Activated CD4-positive, alpha-beta T cell treated with anti-CD3 and anti-CD28 coated beads, Interleukin-10, Interleukin-2, amounts not matched to agents 100 ng/mL and 50 ng/mL, durations not matched to agents 16 hours and 8 hours (primary cell): ENCODE results near the gene CALHM1.

Source experiments
- DNase-seq: peaks from one replicate; pipeline ENCODE4 v3.0.0-alpha.2; 2020

The CALHM1 gene

DNA sequence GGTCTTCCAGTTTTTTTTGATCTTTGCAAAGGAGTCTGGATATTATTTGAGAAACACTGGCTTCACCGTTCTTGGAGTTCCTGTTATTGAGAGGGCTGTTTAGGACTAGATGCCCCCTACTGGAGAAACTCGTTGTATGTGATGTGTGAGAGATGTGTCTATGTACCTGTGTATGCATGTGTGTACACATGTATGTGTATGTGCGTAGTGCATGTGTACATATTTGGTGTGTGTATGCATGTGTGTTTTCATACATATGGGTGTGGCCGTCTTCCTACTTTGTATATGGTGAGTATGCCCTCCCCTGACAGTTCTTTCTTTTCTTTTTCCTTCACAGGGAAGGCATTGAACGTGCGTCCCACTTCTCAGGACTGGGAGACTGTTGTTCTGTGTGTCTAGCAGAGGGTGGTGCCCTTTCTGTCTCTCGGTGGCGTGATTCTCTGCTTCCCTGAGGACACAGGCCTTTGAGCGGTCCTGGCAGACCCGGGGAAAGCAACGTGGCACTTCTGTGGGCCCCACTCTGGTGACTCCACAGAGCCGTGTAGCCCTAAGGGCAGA is 23.4 kb upstream of the CALHM1 start:
- DNase-seq = peak; percentile 71

DNA sequence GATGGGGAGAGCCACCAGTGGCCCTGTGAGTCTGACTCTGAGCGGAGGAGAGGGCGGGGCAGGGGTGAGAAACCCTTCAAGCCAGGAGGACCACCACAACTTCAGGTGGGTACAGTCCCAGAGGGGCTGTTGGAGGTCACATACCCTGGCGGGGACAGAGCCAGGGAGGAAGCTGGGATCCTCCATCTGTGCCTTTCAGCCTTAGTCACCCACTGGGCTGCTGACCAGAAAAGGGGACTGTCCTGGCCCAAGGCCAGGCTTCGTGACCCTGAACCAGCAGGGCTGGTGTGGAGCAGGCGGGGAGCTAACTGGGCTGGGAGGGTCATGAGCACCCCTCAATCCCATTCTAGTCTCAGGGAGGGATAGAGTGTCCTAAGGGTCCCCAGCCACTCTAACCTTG is 21.8 kb upstream of the CALHM1 start:
- no peak for DNase-seq

DNA sequence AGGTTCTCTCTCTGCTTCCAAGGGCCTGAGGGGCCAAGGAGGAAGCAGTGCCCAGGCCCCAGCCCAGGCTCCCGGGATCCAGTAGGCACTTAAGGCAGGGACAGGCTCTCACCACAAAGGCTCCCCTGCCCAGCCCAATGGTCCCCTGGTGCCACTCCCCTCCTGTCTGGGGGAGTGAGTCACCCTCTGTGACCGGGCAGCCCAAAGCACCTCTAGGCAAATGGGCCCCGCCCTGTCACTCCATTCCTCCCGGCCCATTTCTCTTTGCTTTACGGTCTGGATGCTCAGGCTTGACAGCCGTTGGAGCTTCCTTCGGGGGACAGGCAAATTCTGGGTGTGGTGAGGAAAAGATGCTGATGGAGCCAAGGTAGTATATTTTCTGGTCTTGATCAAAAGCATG is 20.4 kb upstream of the CALHM1 start, which contains the start of gene CALHM3:
Gene CALHM3, minus strand, starts transcription at position 106 of the 400 bp plus-strand sequence. CDS start 208 bp downstream, outside the sequence.
- no peak for DNase-seq

DNA sequence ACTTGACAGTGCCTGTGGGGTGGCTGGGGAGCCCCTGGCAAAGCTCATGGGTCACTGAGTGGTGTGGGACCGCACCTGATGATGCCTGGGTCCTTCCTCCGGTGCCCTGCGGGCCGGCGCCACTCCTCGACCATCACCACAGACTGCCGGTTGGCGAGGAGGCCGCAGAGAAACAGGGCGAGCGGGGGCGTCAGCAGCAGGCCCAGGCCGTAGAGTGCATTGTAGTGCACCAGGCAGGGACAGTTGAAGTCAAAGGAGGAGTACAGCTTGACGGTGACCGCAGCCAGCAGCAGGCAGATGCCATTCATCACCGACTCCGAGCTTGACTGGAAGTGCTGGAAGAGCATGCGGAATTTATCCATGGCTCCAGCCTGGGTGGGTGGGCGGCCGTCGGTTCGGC is 20.0 kb upstream of the CALHM1 start:
- DNase-seq = no peak

DNA sequence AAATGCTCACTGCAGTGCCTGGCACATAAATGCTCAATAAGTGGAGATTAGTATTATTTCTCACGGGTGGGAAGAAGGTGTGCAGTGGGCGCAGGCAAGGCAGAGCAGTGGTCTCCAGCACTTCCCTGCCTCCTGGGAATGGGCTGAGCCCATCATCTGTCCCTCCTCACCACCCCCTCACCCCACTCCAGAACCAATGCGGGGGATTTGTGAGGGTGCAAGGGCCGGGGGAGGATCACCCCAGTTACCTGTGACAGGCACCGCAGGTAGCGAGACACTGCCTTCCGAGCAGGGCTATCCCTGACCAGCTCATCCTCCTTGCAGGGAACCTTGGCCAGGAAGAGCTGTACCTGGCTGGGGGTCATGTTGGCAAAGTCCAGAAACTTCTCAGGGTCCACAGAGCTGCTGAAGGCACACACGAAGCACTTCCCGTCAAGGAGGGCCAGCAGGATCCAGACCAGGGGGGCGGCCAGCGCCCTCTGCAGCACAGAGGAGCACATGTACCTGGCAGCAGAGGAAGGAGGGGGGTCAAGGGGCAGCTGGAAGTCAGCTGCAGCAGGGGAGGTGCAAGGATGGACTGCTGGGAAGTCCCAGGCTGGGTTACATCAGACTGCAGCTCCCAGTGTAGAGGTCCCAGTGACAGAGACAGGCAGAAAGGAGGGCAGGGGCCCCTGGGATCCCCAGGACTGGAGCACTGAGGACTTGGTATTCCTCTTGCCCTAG is 17.5 kb upstream of the CALHM1 start:
- no peak for DNase-seq

DNA sequence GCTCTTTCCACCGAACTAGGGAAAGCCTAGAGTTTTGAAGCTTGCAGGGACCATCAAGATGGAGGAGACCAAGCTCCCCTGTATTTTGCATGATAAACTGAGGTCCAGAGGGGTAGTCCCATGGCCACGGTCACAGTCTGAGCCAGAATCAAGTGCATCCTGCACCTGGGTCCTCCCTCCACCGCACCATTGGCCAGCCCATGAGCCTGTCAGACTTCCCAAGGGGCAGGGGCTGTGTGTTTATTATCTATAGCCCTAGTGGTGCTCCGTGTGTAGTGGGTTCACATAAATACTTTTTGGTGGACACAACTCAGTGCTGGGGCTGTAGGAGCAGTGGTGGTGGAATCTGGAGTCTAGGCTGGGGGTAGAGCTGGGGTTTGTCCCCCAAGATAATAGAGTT is 16.7 kb upstream of the CALHM1 start:
- no peak for DNase-seq

DNA sequence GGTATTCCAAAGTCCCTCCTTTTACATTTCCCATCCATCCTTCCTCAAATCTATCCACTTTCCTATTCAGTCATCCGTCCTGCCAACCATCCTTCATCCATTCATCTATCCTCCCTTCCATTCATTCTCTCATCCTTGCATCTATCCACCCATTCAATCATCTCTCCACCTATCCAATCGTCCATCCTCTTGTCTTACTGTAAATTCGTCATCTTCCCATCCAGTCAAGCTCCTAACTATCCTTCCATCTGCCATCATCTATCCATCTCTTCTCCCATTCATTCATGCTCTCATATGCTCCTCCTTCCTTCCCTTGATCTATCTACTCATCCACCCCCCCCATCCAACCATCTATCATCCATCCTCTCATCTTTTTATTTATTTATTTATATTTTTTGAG is 15.4 kb upstream of the CALHM1 start:
- no peak for DNase-seq

DNA sequence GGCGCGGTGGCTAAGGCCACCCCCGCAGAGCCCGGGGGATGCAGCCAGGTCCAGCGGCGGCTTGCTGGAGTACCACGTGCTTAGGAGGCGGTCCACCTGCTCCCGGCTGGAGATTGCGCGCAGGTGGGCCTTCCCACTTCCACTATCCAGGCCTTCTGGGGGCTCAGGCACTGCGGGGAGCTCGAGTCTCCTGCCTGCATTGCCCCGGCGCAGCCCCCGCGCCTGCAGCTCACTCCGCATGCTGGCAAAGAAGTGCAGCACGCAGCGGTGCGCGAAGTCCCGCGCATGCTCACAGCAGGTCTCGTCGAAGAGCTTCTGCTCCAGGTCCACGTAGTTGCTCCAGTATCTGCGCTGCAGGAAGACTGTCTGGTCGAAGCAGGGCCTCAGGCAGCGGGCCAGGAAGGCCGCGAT is 14.6 kb upstream of the CALHM1 start:
- no peak for DNase-seq

DNA sequence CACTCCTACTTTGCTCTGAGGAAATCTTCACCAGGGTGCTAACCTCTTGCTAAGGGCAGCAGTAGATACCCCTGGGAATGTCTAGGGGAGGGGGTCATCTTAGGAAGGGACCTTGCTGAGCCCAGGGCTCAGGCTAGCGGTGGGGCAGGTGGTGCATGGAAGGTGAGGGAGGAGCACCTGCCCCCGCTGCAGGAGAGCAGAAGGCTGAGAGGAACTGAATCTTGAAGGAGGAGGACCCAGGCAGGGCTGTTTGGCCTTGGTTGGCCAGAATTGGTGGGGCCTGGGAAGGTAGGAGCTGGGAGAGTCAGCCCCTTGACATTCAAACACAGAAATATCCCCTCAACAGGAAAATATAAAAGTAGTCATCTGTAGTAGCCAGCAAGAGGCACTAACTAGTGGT is 13.3 kb upstream of the CALHM1 start:
- no peak for DNase-seq

DNA sequence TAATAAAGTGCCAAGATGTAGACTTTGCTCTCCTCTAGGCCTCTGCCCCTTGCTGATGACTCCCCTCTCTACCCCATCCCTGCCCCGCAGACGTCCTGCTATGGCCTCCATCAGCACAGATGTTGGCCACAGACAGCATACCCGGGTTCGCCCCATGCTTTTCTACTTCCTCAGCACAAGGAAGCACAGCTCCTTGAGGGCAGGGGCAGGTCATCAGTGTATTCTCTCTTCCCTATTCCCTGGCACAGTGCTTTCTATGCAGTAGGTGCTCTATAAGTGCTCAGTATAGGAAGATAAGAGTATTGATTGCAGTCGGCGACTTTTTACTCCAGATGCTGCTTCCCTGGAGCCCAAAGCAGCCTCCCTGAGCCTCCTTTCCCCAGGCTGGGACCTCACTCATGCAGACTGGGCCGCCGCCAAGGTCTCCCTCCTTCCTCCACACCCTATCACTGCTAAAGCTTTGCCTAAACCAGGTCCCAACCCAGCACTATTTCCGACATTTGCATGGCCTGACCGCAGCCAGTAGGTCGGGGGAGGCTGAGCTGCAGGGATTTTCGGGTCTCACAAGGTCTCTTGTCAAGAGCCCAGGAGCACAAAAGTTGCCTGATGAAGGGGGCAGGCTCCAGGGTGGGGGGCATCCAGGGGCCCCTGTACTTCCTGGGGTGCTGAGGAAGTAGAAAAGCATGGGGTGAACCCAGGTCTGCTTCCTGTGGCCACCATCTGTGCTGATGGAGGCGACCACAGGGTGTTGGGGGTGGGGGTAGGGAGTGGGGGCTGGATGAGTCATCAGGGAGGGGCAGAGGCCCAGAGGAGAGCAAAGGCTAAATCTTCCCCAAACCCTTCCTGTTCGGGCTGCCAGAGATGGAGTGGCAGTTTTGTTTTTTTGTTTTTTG is 12.3 kb upstream of the CALHM1 start:
- DNase-seq = peak; percentile 89

DNA sequence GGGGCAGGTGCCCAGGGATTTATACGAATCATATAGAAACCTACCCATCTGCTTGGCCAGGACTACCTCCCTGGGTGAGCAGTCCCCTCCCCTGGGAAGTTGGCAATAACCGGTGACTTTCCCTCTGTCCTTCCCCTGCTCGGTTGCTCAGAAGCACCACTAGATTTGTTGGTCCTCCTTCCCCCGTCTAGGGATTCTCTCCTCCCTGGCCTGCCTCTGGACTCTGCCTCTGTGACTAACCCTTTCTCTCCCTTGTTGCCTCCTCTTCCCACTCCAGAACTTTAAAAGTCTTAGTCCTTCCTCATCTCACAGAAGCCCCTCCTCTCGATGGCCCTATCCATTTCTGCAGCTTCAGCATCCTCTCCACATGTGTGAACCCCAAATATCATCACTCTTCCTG is 10.5 kb upstream of the CALHM1 start:
- no peak for DNase-seq

DNA sequence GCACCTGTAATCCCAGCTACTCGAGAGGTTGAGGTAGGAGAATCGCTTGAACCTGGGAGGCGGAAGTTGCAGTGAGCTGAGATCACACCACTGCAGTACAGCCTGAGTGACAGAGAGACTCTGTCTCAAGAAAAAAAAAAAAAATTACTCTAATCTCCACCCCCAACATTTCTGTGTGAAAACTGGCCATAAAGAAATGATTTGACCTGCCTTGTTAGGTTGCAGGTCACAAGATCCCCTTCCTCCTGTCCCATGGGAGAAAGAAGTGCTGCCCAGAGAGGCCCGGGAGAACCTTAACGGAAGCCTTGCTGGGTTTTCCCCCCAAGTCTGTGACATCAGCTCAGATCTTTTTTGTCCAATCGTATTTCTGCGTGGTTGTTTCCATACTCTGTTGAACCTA is 8.7 kb upstream of the CALHM1 start:
- no peak for DNase-seq

DNA sequence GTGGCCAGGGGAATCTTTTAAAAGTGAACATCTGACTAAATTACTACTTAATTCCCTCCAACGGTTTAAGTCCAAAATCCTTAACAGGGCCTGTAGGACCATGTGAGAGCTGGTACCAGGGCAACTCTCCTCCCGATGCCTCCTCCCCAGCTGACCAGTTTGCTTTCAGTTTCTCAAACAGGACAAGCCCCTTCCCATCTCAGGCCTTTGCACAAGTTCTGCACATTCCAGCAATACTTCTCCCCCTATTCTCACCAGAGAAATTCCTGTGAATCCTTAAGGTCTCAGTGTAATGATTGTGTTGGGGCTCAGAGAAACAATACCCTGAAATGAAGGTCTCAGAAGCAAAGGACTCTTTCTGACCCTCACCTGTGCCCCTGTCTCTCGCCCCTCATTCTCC is 8.0 kb upstream of the CALHM1 start:
- DNase-seq = no peak

DNA sequence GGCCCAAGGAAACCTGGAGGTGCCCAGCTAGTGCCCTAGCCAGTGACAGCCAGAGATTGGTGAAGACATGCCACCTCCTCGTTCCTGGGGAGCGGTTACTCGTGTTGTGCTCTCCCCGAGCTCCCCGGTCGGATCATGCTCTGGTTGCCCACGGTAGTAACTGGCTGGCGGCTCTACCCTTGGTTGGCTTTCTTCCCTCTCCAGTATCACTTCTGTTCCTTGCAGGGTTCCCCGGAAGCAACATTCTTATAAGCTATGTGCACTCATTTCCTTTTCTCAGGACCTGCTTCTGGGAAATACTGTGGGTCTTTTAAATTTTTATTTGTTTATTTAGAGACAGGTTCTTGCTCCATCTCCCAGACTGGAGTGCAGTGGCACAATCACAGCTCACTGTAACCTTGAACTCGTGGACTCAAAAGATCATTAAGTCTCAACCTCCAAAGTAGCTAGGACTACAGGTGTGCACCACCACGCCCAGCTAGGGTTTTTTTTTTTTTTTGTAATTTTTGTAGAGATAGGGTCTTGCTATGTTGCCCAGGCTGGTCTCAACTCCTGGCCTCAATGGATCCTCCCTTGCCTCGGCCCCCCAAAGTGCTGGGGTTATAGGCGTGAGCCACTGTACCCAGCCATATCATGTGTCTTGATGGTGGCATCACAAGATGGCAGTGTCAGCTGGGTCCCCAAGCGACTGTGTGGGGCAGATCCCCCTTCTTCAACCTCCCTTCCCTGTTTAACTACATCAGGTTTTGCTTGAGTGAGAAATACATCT is 6.9 kb upstream of the CALHM1 start:
- DNase-seq = no peak

DNA sequence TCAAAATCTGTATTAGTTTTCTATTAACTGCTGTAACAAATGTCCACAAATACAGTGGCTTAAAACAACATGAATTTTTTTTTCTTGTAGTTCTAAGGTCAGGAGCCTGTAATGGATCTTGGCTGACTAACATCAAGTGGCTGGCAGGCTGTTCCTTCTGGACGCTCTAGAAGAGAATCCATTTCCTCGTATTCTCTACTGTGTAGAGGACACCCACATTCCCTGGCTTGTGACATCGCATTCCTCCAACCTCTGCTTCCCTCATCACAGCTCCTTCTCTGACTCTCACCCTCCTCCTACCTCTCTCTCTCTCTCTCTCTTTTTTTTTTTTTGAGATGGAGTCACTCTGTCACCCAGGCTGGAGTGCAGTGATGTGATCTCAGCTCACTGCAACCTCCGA is 4.8 kb upstream of the CALHM1 start:
- no peak for DNase-seq

DNA sequence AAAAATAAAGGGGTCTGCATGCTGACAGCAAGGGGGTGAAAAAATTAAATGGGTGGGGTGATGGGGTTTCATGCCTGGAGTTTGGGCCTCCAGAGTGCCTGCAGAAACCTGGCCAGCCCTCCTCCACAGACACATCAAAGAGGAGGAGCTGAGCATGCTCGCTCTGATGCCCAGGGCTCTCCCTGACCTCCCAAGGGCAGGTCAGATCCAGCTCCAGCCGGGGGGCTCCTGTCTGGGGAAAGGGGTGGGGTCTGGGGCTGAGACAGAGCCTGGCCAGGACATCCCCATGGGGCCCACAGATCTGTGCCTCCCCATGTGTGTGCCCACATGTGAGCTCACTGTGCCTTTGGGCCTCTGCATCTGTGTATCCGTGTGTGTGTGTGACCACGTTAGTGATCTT is 915 bp upstream of the CALHM1 start:
- no peak for DNase-seq

DNA sequence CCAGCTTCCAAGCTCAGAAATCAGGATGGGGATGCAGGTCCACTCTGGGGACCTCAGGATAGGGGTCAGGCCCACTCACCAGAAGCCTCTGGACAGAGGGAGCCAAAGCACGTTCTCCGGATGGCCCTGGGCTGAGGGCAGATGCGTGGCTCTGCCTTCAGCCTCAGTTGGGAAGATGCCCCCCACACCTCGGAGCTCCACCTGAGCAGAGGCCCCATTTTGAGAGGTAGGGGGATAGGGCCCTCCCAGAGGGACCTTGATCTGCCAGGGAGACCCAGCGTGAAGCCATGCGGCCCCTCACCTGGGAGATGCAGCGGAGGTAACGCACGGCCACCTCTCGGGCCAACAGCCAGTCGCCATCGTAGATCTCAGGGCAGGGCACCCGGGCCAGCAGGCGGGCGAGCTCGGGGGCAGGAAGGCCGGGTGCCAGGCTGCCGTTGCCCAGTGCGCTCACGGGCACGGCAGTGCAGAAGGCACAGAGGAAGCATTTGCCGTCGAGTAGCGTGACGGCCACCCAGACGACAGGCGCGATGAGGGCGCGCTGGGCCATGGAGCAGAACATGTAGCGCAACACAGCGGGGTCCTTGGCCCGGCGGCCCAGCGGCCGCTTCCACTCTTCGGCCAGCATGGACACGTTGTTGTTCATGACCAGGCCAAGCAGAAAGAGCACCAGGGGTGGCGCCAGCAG is 660 bp downstream of the CALHM1 start:
- DNase-seq = no peak

DNA sequence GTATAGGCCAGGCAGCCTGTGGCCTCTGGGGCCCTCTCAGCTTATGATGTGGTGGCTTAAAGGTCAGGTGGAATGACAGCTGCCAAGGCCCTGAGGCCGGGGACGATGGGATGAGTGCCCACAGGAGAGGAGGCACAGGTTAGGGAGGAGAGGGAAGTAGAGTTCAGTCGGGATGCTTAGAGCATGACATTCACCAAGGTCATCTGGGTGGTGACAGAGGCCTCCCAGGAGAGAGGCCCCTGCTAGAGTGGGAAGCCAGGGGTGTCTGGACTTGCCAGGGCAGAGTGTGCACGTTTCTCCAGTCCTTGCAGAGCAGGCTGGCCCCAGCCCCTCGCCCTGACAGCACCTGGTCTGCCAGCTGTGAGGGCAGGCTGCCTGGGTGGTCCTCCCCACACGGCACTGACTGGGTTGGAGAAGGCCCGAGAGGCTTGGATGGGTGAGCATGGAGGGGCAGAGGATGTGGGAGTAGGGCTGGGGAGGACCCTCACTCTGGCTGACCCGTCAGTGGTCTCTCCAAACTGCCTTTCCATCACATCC is 1.5 kb downstream of the CALHM1 start:
- DNase-seq = no peak

DNA sequence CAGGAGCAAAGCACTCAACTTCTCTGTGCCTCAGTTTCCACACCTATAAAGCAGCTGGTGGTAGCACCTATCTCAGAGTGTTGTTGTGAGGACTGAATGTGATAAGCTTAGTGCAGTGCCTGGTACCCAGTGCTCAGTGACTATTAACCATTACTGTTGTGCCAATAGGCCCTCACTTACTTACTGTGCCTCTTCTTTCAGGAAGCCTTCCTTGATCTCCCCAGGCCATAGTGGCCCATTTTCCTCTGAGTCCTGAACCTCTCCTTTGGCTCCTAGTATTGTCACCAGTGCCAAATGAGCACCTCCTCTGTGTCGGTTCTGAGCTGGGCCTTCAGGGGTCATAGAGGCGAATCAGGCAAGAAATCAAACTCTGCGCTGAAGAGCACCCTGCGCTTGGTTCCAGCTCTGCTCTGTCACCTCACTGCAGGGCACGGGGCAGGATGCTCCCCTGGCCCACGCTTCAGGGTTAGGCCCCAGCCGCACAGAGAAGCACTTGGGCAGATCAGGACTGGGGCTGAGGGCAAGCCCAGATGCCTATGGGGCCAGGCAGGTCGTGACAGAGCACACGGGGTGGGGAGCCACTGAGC is 2.5 kb downstream of the CALHM1 start:
- DNase-seq = no peak

DNA sequence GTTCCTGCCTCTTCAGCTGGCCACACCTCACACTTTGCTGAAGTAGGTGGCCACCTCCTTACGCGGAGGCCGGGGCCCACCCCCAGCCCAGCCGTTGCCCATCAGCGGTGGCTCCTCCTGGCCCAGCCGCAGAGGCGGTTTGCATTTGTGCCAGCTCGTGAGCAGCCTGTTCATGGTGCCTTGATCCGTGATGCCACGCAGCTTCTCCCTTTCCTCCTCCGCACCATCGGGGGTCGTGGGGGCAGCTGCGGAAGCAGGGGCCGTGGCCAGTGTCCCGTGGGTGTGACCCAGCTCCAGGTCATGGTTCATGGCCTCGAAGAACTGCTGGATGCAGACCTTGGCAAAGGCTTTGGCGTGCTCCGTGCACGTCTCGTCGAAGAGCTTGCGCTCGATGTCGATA is 3.5 kb downstream of the CALHM1 start:
- no peak for DNase-seq

DNA sequence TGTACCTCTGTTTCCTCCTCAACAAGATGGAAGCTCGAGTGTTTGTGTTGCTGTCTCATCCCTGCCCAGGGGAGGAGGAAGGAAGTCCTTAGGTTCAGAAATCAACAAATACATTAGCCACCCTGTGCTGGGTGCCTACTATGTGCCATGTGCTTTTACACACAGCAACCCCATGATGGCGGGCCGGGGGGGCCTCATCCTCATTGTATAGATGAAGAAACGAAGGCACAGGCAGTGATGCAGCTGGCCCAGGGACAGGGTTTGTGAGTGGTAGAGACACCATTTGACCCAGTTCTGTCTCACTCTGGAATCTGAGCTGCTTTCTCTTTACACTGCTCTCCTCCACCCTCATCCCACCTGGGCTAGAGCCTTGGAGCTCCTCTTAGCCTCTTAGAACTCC is 4.7 kb downstream of the CALHM1 start:
- DNase-seq = no peak
